IPS-18c (cell line): ENCODE data around the gene SPOCK3.

Experiments
- H3K4me3 ChIP-seq: 2 replicates; pipeline ENCODE4 v1.7.0; 2013; ENCODE audit warnings: low read depth, mild to moderate bottlenecking, low read length, moderate library complexity; ENCODE audit not compliant: insufficient read depth
- H3K9me3 ChIP-seq: one replicate; pipeline ENCODE4 v1.6.1; 2013; ENCODE audit warnings: mild to moderate bottlenecking, low read length, moderate library complexity; ENCODE audit not compliant: control insufficient read depth, insufficient read depth

The SPOCK3 gene

GRCh38 chr4:167102475-167102874 lies 131.8 kb downstream of the SPOCK3 start:
- H3K4me3 ChIP-seq = no peak overlapping the region
- no peaks in the 10 kb centered on the region for H3K9me3 ChIP-seq

GRCh38 chr4:167101035-167101434 lies 133.3 kb downstream of the SPOCK3 start:
- Histone ChIP-seq H3K4me3 (no peak overlapping the region), H3K9me3 (no peaks in the 10 kb centered on the region)

GRCh38 chr4:167100120-167100519 lies 134.2 kb downstream of the SPOCK3 start:
- H3K9me3 ChIP-seq = no peaks in the 10 kb centered on the region
- H3K4me3 ChIP-seq = no peak overlapping the region

GRCh38 chr4:167088115-167088514 lies 146.2 kb downstream of the SPOCK3 start:
- H3K9me3 ChIP-seq = no peaks in the 10 kb centered on the region
- H3K4me3 ChIP-seq = no peak overlapping the region

GRCh38 chr4:167084321-167084720 lies 150.0 kb downstream of the SPOCK3 start:
- H3K4me3 ChIP-seq = no peak overlapping the region
- no peaks in the 10 kb centered on the region for H3K9me3 ChIP-seq

- no peak overlapping the region for H3K4me3 ChIP-seq
- no peaks in the 10 kb centered on the region for H3K9me3 ChIP-seq
These were observed 154.5 kb downstream of the SPOCK3 start for GRCh38 chr4:167079762-167080161.

- Histone ChIP-seq H3K9me3 (no peaks in the 10 kb centered on the region), H3K4me3 (no peak overlapping the region)
These were observed 181.6 kb downstream of the SPOCK3 start for GRCh38 chr4:167052631-167053091.

- Histone ChIP-seq H3K4me3 (no peak overlapping the region), H3K9me3 (no peaks in the 10 kb centered on the region)
These were observed 185.0 kb downstream of the SPOCK3 start for GRCh38 chr4:167049257-167049656.

- no peak overlapping the region for H3K4me3 ChIP-seq
- no peaks in the 10 kb centered on the region for H3K9me3 ChIP-seq
These were observed 192.8 kb downstream of the SPOCK3 start for GRCh38 chr4:167041524-167041923.

GRCh38 chr4:167035390-167035789 lies 198.9 kb downstream of the SPOCK3 start:
- Histone ChIP-seq H3K4me3 (no peak overlapping the region), H3K9me3 (no peaks in the 10 kb centered on the region)

GRCh38 chr4:167034983-167035382 lies 199.3 kb downstream of the SPOCK3 start:
- Histone ChIP-seq H3K9me3 (no peaks in the 10 kb centered on the region), H3K4me3 (no peak overlapping the region)

GRCh38 chr4:167032871-167033270 lies 201.4 kb downstream of the SPOCK3 start:
- H3K4me3 ChIP-seq = no peak overlapping the region

GRCh38 chr4:167031534-167032156 lies 202.6 kb downstream of the SPOCK3 start:
- H3K4me3 ChIP-seq = no peak overlapping the region

More at GRCh38 chr4:167032871-167033270, 201.4 kb downstream of the SPOCK3 start:
- H3K9me3 ChIP-seq = no peaks in the 10 kb centered on the region

GRCh38 chr4:167028976-167029375 lies 205.3 kb downstream of the SPOCK3 start:
- Histone ChIP-seq H3K9me3 (no peaks in the 10 kb centered on the region), H3K4me3 (no peak overlapping the region)

More at GRCh38 chr4:167031534-167032156, 202.6 kb downstream of the SPOCK3 start:
- no peaks in the 10 kb centered on the region for H3K9me3 ChIP-seq

GRCh38 chr4:167025670-167026069 lies 208.6 kb downstream of the SPOCK3 start:
- Histone ChIP-seq H3K4me3 (no peak overlapping the region), H3K9me3 (no peaks in the 10 kb centered on the region)

- Histone ChIP-seq H3K4me3 (no peak overlapping the region), H3K9me3 (no peaks in the 10 kb centered on the region)
These were observed 210.8 kb downstream of the SPOCK3 start for GRCh38 chr4:167023364-167023925.

- Histone ChIP-seq H3K4me3 (no peak overlapping the region), H3K9me3 (no peaks in the 10 kb centered on the region)
These were observed 212.6 kb downstream of the SPOCK3 start for GRCh38 chr4:167021545-167022155.

- no peaks in the 10 kb centered on the region for H3K9me3 ChIP-seq
- no peak overlapping the region for H3K4me3 ChIP-seq
These were observed 213.9 kb downstream of the SPOCK3 start for GRCh38 chr4:167020410-167020809.
